Right atrium auricular region (tissue), 2 donors: ENCODE measurements around the gene LYSMD1. TPM values are rescaled to one million over a fixed set of nuclear protein-coding genes. Genes with fewer than 3 reads are reported as not detected.
A peak's percentile ranks its signal among the peaks of the same experiment; 100 is the strongest.
"Not testable (repeated sequence)": the region's sequence is repeated elsewhere in the genome, so short reads cannot be mapped to it uniquely, and the experiment has no call there.

Experiments
- DNase-seq: peaks from one replicate; pipeline ENCODE4 v3.0.0-alpha.2; 2019; ENCODE audit warnings: low spot score
- H3K27ac ChIP-seq, 2 donors: fragments of 200-600 bp; sonication (generic); 1 replicate in 1 of 2; 2 replicates in 1 of 2; pipeline ENCODE4 v1.5.1; 2016 to 2019
- H3K27me3 ChIP-seq, 2 donors: fragments of 200-600 bp; sonication (generic); one replicate each; pipeline versions ENCODE4 v1.5.1 to v1.6.0; 2017 to 2019
- H3K36me3 ChIP-seq: fragments of 200-600 bp; sonication (generic); one replicate; pipeline ENCODE4 v1.5.1; 2016
- H3K4me1 ChIP-seq, 2 donors: fragments of 200-600 bp; sonication (generic); one replicate each; pipeline versions ENCODE4 v1.5.1 to v1.6.0; 2017 to 2019
- H3K4me3 ChIP-seq, 2 donors: fragments of 200-600 bp; sonication (generic); 1 replicate in 1 of 2; 2 replicates in 1 of 2; pipeline ENCODE4 v1.5.1; 2017 to 2019; ENCODE audit warnings: mild to moderate bottlenecking in 1 of 2, moderate library complexity in 1 of 2
- H3K9me3 ChIP-seq, 2 donors: fragments of 200-600 bp; sonication (generic); one replicate each; pipeline ENCODE4 v1.5.1; 2019
- total RNA-seq, 2 donors: library from RNA; depleted of rRNA; stranded (reverse); fragments of >200 nt; gene quantifications; one replicate each; pipeline ENCODE4 v1.1.0, GENCODE V29; 2016
- TF ChIP-seq, protein P1 (sequence below), 2 donors: fragments of 200-600 bp; sonication (generic); IDR thresholded peaks; one replicate each; pipeline ENCODE4 v1.5.1; 2019; ENCODE audit warnings: antibody characterized with exemption in 2 of 2

LYSMD1 gene
- 10 to 100 TPM; 14.6 to 16.1 TPM for total RNA-seq

DNA sequence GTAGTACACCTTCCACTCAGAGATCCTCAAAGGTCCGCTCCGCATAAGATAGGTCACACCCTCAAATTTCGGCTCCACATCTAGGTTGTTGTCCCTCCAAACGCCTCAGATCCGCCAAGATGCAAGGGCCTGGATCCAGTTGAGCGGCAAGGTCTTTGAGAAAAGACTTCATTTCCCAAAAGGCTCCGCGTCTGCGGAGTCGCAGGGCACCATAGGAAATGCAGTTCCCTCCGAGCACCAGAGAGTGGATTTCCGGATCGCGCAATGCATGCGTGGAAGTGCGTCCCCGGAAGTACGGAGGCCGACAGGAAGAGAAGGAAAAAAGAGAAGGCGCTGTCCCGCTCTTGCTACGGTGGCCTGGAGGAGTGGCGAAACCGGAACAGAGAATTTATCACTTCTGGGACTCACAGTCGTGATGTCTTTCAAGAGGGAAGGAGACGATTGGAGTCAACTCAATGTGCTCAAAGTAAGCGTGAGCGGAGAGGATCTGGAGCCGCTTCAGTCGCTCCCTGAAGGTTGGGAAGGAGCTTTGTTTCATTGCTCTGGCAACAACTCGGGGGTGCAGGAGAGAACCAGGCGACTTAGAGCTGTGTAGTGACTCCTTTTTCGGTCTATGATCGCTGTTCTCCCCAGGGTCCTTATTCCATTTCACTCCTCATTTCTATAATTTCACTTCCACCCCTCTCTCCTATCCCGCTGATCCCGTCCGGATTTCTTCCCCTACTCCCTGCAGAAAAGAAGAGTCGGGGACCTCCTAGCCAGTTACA lies at the start of gene LYSMD1, which contains the start of gene SCNM1:
Gene LYSMD1 (minus strand): TSS at position 165 of the 767 bp plus-strand sequence. CDS start 644 bp downstream, outside the sequence.
Gene SCNM1 (plus strand): TSS at position 407 of the 767 bp plus-strand sequence. CDS start 9 bp downstream, at position 416.
- peak within 1 kb of the TSS; percentile 92 to 95 for H3K27ac ChIP-seq
- TF ChIP-seq, protein P1, sequence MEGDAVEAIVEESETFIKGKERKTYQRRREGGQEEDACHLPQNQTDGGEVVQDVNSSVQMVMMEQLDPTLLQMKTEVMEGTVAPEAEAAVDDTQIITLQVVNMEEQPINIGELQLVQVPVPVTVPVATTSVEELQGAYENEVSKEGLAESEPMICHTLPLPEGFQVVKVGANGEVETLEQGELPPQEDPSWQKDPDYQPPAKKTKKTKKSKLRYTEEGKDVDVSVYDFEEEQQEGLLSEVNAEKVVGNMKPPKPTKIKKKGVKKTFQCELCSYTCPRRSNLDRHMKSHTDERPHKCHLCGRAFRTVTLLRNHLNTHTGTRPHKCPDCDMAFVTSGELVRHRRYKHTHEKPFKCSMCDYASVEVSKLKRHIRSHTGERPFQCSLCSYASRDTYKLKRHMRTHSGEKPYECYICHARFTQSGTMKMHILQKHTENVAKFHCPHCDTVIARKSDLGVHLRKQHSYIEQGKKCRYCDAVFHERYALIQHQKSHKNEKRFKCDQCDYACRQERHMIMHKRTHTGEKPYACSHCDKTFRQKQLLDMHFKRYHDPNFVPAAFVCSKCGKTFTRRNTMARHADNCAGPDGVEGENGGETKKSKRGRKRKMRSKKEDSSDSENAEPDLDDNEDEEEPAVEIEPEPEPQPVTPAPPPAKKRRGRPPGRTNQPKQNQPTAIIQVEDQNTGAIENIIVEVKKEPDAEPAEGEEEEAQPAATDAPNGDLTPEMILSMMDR (IDR thresholded peaks at IDR 0.05): peak in 1 of 2 donors; percentile 18
- no peaks in the 10 kb centered on the region for H3K9me3 ChIP-seq
- H3K4me3 ChIP-seq: peak within 1 kb of the TSS; percentile 50 to 81
- peaks cover 22% of the 10 kb centered on the region for H3K36me3 ChIP-seq
- peaks cover 0 to 31% of the 10 kb centered on the region in 2 donors for H3K4me1 ChIP-seq
- DNase-seq: peak; percentile 98
- H3K27me3 ChIP-seq: no peaks in the 10 kb centered on the region

GRCh38 chr1:151213560-151213959 lies 47.9 kb upstream of the LYSMD1 start:
- no peak overlapping the region for H3K4me3 ChIP-seq
- no peak for DNase-seq
- no peaks in the 10 kb centered on the region for H3K9me3 ChIP-seq
- peaks cover 23% of the 10 kb centered on the region for H3K36me3 ChIP-seq
- no peak overlapping the region for H3K27ac ChIP-seq
- TF ChIP-seq, protein P1 (IDR thresholded peaks at IDR 0.05): no peak
- H3K27me3 ChIP-seq: no peaks in the 10 kb centered on the region
- H3K4me1 ChIP-seq: peaks cover 0 to 3% of the 10 kb centered on the region in 2 donors

- H3K4me1 ChIP-seq: peaks cover 0 to 3% of the 10 kb centered on the region in 2 donors
- peaks cover 33% of the 10 kb centered on the region for H3K36me3 ChIP-seq
- no peak for DNase-seq
- H3K9me3 ChIP-seq: no peaks in the 10 kb centered on the region
- no peak overlapping the region for H3K4me3 ChIP-seq
- H3K27me3 ChIP-seq: no peaks in the 10 kb centered on the region
- TF ChIP-seq, protein P1 (IDR thresholded peaks at IDR 0.05): no peak
- H3K27ac ChIP-seq: no peak overlapping the region
These were observed 46.4 kb upstream of the LYSMD1 start for GRCh38 chr1:151211972-151212705.

DNA sequence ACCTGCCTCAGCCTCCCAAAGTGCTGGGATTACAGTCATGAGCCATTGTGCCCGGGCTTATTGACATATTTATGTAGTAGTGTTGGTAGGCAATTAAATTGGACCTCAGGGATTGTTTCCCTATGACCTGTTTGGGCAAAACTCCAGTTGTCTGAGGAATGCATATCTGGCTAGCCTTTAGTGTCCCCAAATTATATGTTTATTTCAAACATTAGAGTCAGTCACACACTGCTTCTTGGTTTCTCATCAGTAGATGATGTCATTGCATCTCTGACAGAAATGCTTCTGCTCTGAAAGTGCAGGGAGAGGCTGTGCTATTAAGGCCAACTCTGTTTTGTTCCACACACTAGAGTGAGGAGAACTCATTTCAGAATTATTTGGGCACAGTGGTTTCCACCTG lies 45.1 kb upstream of the LYSMD1 start:
- H3K4me1 ChIP-seq: no peaks in the 10 kb centered on the region
- no peaks in the 10 kb centered on the region for H3K27me3 ChIP-seq
- peaks cover 41% of the 10 kb centered on the region for H3K36me3 ChIP-seq
- H3K4me3 ChIP-seq: no peak overlapping the region
- TF ChIP-seq, protein P1 (IDR thresholded peaks at IDR 0.05): no peak
- no peaks in the 10 kb centered on the region for H3K9me3 ChIP-seq
- DNase-seq: no peak
- no peak overlapping the region for H3K27ac ChIP-seq

DNA sequence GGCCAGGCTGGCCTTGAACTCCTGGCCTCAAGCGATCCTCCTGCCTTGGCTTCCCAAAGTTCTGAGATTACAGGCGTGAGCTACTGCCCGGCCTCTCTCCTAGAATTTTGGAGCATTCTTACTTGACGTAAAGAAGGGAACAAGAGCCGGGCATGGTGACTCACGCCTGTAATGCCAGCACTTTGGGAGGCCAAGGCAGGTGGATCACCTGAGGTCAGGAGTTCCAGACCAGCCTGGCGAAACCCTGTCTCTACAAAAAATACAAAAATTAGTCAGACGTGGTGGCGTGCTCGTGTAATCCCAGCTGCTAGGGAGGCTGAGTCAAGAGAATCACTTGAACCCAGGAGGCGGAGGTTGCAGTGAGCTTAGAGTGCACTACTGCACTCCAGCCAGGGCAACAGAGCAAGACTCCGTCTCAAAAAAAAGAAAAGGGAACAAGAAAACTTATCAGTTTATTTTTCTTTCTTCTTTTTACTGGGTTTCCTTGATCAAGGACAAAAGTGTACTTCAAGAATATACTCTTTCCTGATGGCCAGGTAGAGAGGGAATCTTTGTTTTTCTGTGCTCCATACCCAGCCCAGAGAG lies 39.8 kb upstream of the LYSMD1 start:
- not testable (repeated sequence) for H3K9me3 ChIP-seq, DNase-seq, H3K4me3 ChIP-seq, H3K27me3 ChIP-seq, H3K27ac ChIP-seq
- peaks cover 50% of the 10 kb centered on the region for H3K36me3 ChIP-seq
- peaks cover 0 to 34% of the 10 kb centered on the region in 2 donors for H3K4me1 ChIP-seq
